CMK (cell line): Measurements from ENCODE around the gene ANGPTL7.
"Not testable (repeated sequence)": the region's sequence is repeated elsewhere in the genome, so short reads cannot be mapped to it uniquely, and the experiment has no call there.

Experiments
- DNase-seq: peaks from one replicate; pipeline ENCODE4 v3.0.0-alpha.2; 2010; ENCODE audit warnings: low read depth

The ANGPTL7 gene

GRCh38 chr1:11170102-11170501 is 19.1 kb upstream of the ANGPTL7 start:
- no peak for DNase-seq

- no peak for DNase-seq
Observed at GRCh38 chr1:11174261-11174942, 14.8 kb upstream of the ANGPTL7 start.

GRCh38 chr1:11175461-11175860 is 13.7 kb upstream of the ANGPTL7 start:
- no peak for DNase-seq

- no peak for DNase-seq
Observed at GRCh38 chr1:11176081-11176706, 13.0 kb upstream of the ANGPTL7 start.

GRCh38 chr1:11178021-11179015 is 10.8 kb upstream of the ANGPTL7 start:
- no peak for DNase-seq

GRCh38 chr1:11179125-11179524 is 10.0 kb upstream of the ANGPTL7 start:
- no peak for DNase-seq

GRCh38 chr1:11179749-11180148 is 9.4 kb upstream of the ANGPTL7 start:
- DNase-seq, result not testable (repeated sequence)

GRCh38 chr1:11180342-11180744 is 8.8 kb upstream of the ANGPTL7 start:
- no peak for DNase-seq

- DNase-seq, result no peak
Observed at GRCh38 chr1:11182884-11183283, 6.3 kb upstream of the ANGPTL7 start.

- DNase-seq, result no peak
Observed at GRCh38 chr1:11184973-11185372, 4.2 kb upstream of the ANGPTL7 start.

- no peak for DNase-seq
Observed at GRCh38 chr1:11187000-11187399, 2.2 kb upstream of the ANGPTL7 start.

GRCh38 chr1:11187494-11187893 is 1.7 kb upstream of the ANGPTL7 start:
- DNase-seq, result no peak

GRCh38 chr1:11187931-11188330 is 1.2 kb upstream of the ANGPTL7 start:
- DNase-seq, result no peak

- DNase-seq, result no peak
Observed at GRCh38 chr1:11188381-11188780, 774 bp upstream of the ANGPTL7 start.

- DNase-seq, result no peak
Observed at GRCh38 chr1:11193376-11193775, 4.2 kb downstream of the ANGPTL7 start.

GRCh38 chr1:11194407-11195176 is 5.4 kb downstream of the ANGPTL7 start:
- DNase-seq, result no peak

- no peak for DNase-seq
Observed at GRCh38 chr1:11196945-11197344, 7.8 kb downstream of the ANGPTL7 start.

GRCh38 chr1:11197359-11197758 is 8.2 kb downstream of the ANGPTL7 start:
- DNase-seq, result no peak

- no peak for DNase-seq
Observed at GRCh38 chr1:11198257-11198656, 9.1 kb downstream of the ANGPTL7 start.

- DNase-seq, result no peak
Observed at GRCh38 chr1:11198851-11199594, 9.9 kb downstream of the ANGPTL7 start.
